Measurements from ENCODE around the gene GNB4.

The GNB4 gene

GRCh38 chr3:179418610-179419009, 32.7 kb downstream of the GNB4 start:
- no peaks in the 10 kb centered on the region for H3F3A ChIP-seq (ENCODE audit: low read depth)
- no peaks in the 10 kb centered on the region for H3K79me2 ChIP-seq (ENCODE audit: insufficient read depth, low read length)
- H3K4me2 ChIP-seq (ENCODE audit: low read depth, low read length, poor library complexity, severe bottlenecking): no peak overlapping the region
- no peak for TF ChIP-seq CTCF (conservative IDR thresholded peaks at IDR 0.05; ENCODE audit: low read length)
- TF ChIP-seq EZH2phosphoT487 (IDR thresholded peaks at IDR 0.05; ENCODE audit: borderline replicate concordance): no peak
- H3K9me3 ChIP-seq (ENCODE audit: insufficient read depth, low read depth, low read length): no peaks in the 10 kb centered on the region
- no peak overlapping the region for H2AFZ ChIP-seq (ENCODE audit: low read length)
- no peak overlapping the region for H3K9ac ChIP-seq (ENCODE audit: low read depth, low read length, poor library complexity, severe bottlenecking)
- H4K20me1 ChIP-seq (ENCODE audit: insufficient read depth, low read length, poor library complexity, severe bottlenecking): no peaks in the 10 kb centered on the region
- no peaks in the 10 kb centered on the region for H3K27me3 ChIP-seq (ENCODE audit: insufficient read depth, low read length, poor library complexity, severe bottlenecking)
- peaks cover 26% of the 10 kb centered on the region for H3K36me3 ChIP-seq (ENCODE audit: insufficient read depth, low read length)
- H3K4me1 ChIP-seq (ENCODE audit: insufficient read depth, low read length, poor library complexity, severe bottlenecking): no peaks in the 10 kb centered on the region
- H3K4me3 ChIP-seq (ENCODE audit: low read length, poor library complexity, severe bottlenecking): no peak overlapping the region
- H3K9me2 ChIP-seq (replicated peaks; ENCODE audit: low read depth, low read length): no peaks in the 10 kb centered on the region

GRCh38 chr3:179416681-179417080, 34.6 kb downstream of the GNB4 start:
- H3K4me3 ChIP-seq (ENCODE audit: low read length, poor library complexity, severe bottlenecking): no peak overlapping the region
- H2AFZ ChIP-seq (ENCODE audit: low read length): no peak overlapping the region
- H3K36me3 ChIP-seq (ENCODE audit: insufficient read depth, low read length): peaks cover 25% of the 10 kb centered on the region
- no peaks in the 10 kb centered on the region for H3K4me1 ChIP-seq (ENCODE audit: insufficient read depth, low read length, poor library complexity, severe bottlenecking)
- H3K9me2 ChIP-seq (replicated peaks; ENCODE audit: low read depth, low read length): no peaks in the 10 kb centered on the region
- H3K4me2 ChIP-seq (ENCODE audit: low read depth, low read length, poor library complexity, severe bottlenecking): no peak overlapping the region
- H3K27me3 ChIP-seq (ENCODE audit: insufficient read depth, low read length, poor library complexity, severe bottlenecking): no peaks in the 10 kb centered on the region
- H4K20me1 ChIP-seq (ENCODE audit: insufficient read depth, low read length, poor library complexity, severe bottlenecking): no peaks in the 10 kb centered on the region
- no peaks in the 10 kb centered on the region for H3F3A ChIP-seq (ENCODE audit: low read depth)
- no peaks in the 10 kb centered on the region for H3K9me3 ChIP-seq (ENCODE audit: insufficient read depth, low read depth, low read length)
- no peaks in the 10 kb centered on the region for H3K79me2 ChIP-seq (ENCODE audit: insufficient read depth, low read length)
- H3K9ac ChIP-seq (ENCODE audit: low read depth, low read length, poor library complexity, severe bottlenecking): no peak overlapping the region
- no peak for TF ChIP-seq CTCF (conservative IDR thresholded peaks at IDR 0.05; ENCODE audit: low read length)
- no peak for TF ChIP-seq EZH2phosphoT487 (IDR thresholded peaks at IDR 0.05; ENCODE audit: borderline replicate concordance)

GRCh38 chr3:179415377-179415776, 35.9 kb downstream of the GNB4 start:
- peaks cover 25% of the 10 kb centered on the region for H3K36me3 ChIP-seq (ENCODE audit: insufficient read depth, low read length)

More at GRCh38 chr3:179415377-179415776, 35.9 kb downstream of the GNB4 start:
- no peaks in the 10 kb centered on the region for H4K20me1 ChIP-seq (ENCODE audit: insufficient read depth, low read length, poor library complexity, severe bottlenecking)
- H3K4me2 ChIP-seq (ENCODE audit: low read depth, low read length, poor library complexity, severe bottlenecking): no peak overlapping the region
- H3K4me1 ChIP-seq (ENCODE audit: insufficient read depth, low read length, poor library complexity, severe bottlenecking): no peaks in the 10 kb centered on the region
- H3K9me2 ChIP-seq (replicated peaks; ENCODE audit: low read depth, low read length): no peaks in the 10 kb centered on the region
- H3K27me3 ChIP-seq (ENCODE audit: insufficient read depth, low read length, poor library complexity, severe bottlenecking): no peaks in the 10 kb centered on the region
- no peak overlapping the region for H3K4me3 ChIP-seq (ENCODE audit: low read length, poor library complexity, severe bottlenecking)
- no peaks in the 10 kb centered on the region for H3K9me3 ChIP-seq (ENCODE audit: insufficient read depth, low read depth, low read length)
- H2AFZ ChIP-seq (ENCODE audit: low read length): no peak overlapping the region
- H3F3A ChIP-seq (ENCODE audit: low read depth): no peaks in the 10 kb centered on the region
- H3K9ac ChIP-seq (ENCODE audit: low read depth, low read length, poor library complexity, severe bottlenecking): no peak overlapping the region
- TF ChIP-seq EZH2phosphoT487 (IDR thresholded peaks at IDR 0.05; ENCODE audit: borderline replicate concordance) (no peak), CTCF (conservative IDR thresholded peaks at IDR 0.05; ENCODE audit: low read length) (no peak)
- no peaks in the 10 kb centered on the region for H3K79me2 ChIP-seq (ENCODE audit: insufficient read depth, low read length)

All from Loucy (cell line).